Pancreas (tissue), 10 donors: Measurements from ENCODE around the gene DDX5. TPM values are rescaled to one million over a fixed set of nuclear protein-coding genes. Genes with fewer than 3 reads are reported as not detected.
A peak's percentile ranks its signal among the peaks of the same experiment; 100 is the strongest.

Source experiments
- ATAC-seq, 4 donors: fragments of 200-7000 bp; cut with Tn5 transposase; one replicate each; pipeline versions ENCODE4 v1.8.0 to v1.9.1; 2020; ENCODE audit warnings: mild to moderate bottlenecking in 4 of 4, moderate library complexity in 4 of 4
- DNase-seq, 6 donors: peaks; one replicate each; pipeline ENCODE4 v3.0.0-alpha.2; 2020
- FAIRE-seq: peaks from 2 replicates; lab custom pipeline; 2012; peaks lifted over from hg19 to GRCh38; lab: Jason Lieb, UNC
- H3K27ac ChIP-seq, 4 donors: fragments of 200-600 bp; sonication (generic); 1 replicate in 3 of 4; 2 replicates in 1 of 4; pipeline versions ENCODE4 v1.5.0 to v1.8.0; 2020
- H3K27me3 ChIP-seq, 4 donors: fragments of 200-600 bp; one replicate each; pipeline ENCODE4 v1.8.0; 2021
- H3K36me3 ChIP-seq, 3 donors: fragments of 200-600 bp; sonication (generic) in 1 of 3; one replicate each; pipeline versions ENCODE4 v1.5.0 to v1.8.0; 2020 to 2021
- H3K4me1 ChIP-seq, 3 donors: fragments of 200-600 bp; one replicate each; pipeline ENCODE4 v1.8.0; 2021
- H3K4me3 ChIP-seq, 4 donors: fragments of 200-600 bp; sonication (generic) in 2 of 4; one replicate each; pipeline versions ENCODE4 v1.5.0 to v1.8.0; 2020 to 2021
- H3K9me3 ChIP-seq, 4 donors: fragments of 200-600 bp; one replicate each; pipeline ENCODE4 v1.8.0; 2021
- WGBS, 2 donors: extraction: QIAGEN DNeasy Blood & Tissue Kit; methylation state at CpG; one replicate each; pipeline ENCODE4 v1.1.7; 2013; 5-methylcytosine and 5-hydroxymethylcytosine counted together
- intact Hi-C, 3 donors: fragments of 100-400 bp; cut with DNase I; formaldehyde crosslinking; loops; one replicate each; pipeline versions ENCODE4 v1.11.1 to v1.14.2; 2022
- polyA plus RNA-seq, 2 donors: library from polyadenylated mRNA; stranded (reverse); fragments of 200-250 nt; gene quantifications; one replicate each; pipeline ENCODE4 v1.2.3, GENCODE V29; 2013
- total RNA-seq, 6 donors: library from RNA; stranded (reverse); fragmentation: NEBNext Ultra II Directional in 4 of 6; extraction: Animal tissue kit (Norgen Biotek cat#: 25700) in 4 of 6; gene quantifications; one replicate each; pipeline versions ENCODE4 v1.2.1 to v1.2.4, GENCODE V29; 2021 to 2023
- TF ChIP-seq, protein P1 (sequence below), 4 donors: fragments of 200-600 bp; sonication (generic) in 3 of 4; IDR thresholded peaks; one replicate each; pipeline versions ENCODE4 v1.5.0 to v1.8.0; 2021; ENCODE audit warnings: antibody characterized with exemption in 4 of 4
- donor health status: healthy with polysubstance abuse.
- donor health status: DM: no; HTN: no; CAD: no; lungs with moderate emphysema.
- donor health status: DM: no; HTN: no; CAD: no.
- donor health status: control.
- donor health status: control.
- donor health status: Bipolar disorder and iron deficiency.
- donor health status: DM: yes; HTN: yes; CAD: no.
- donor health status: DM: no; HTN: no; CAD: no.
- donor health status: DM: no; HTN: no; CAD: no.
- donor health status: DM: yes; HTN: yes; CAD: no.

The DDX5 gene
- total and polyA plus RNA-seq, 8 donors, result 145 to 398 (median 229) TPM

DNA sequence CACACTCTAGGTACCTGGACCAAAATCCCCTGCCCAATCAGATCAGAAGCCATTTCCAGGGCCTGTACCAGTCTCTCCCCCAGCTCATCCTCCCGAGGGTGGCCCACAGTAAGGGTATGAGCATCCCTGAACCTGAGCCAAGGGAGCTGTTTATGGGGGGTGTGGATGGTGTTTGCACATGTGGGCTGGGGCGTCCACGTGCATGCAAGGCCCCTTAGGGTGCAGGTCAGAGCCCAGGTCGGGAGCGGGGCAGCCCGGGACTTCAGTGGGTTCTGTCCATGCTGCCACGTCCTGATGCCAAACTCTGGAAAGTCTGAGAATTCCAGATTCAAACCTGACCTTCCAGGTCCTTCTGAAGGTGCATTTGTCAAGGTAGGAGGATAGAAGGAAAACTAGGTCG, 47.3 kb downstream of the DDX5 start:
- Histone ChIP-seq H3K4me1 (no peaks in the 10 kb centered on the region), H3K9me3 (no peaks in the 10 kb centered on the region), H3K27me3 (no peaks in the 10 kb centered on the region), H3K27ac (no peak overlapping the region), H3K4me3 (no peak overlapping the region), H3K36me3 (no peaks in the 10 kb centered on the region)
- ATAC-seq, result no peak
- DNase-seq, result no peak
- TF ChIP-seq, protein P1, sequence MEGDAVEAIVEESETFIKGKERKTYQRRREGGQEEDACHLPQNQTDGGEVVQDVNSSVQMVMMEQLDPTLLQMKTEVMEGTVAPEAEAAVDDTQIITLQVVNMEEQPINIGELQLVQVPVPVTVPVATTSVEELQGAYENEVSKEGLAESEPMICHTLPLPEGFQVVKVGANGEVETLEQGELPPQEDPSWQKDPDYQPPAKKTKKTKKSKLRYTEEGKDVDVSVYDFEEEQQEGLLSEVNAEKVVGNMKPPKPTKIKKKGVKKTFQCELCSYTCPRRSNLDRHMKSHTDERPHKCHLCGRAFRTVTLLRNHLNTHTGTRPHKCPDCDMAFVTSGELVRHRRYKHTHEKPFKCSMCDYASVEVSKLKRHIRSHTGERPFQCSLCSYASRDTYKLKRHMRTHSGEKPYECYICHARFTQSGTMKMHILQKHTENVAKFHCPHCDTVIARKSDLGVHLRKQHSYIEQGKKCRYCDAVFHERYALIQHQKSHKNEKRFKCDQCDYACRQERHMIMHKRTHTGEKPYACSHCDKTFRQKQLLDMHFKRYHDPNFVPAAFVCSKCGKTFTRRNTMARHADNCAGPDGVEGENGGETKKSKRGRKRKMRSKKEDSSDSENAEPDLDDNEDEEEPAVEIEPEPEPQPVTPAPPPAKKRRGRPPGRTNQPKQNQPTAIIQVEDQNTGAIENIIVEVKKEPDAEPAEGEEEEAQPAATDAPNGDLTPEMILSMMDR (IDR thresholded peaks at IDR 0.05), result no peak
- intact Hi-C loops, result no loop called here
- 75 to 86% methylated on average over 8 of the region's 8 CpGs for WGBS, 2 donors
- FAIRE-seq, result no peak

DNA sequence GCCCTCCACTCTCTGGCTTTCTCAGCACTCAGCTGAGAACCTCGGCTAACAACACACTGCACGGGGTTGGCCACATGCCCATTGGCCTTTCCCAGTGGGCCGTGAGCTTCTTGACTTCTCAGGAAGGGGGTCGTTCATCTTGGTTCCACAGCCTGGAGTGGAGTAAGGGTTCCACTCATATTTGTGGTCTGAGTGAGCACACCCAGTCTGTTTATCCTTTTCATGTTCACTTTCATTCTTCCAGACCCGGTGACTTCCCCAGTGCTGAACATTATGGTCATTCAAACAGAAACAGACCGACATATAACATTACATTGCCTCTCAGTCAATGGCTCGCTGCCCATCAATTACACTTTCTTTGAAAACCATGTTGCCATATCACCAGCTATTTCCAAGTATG, 48.9 kb downstream of the DDX5 start:
- H3K9me3 ChIP-seq, result no peaks in the 10 kb centered on the region
- no peak overlapping the region for H3K27ac ChIP-seq
- H3K4me1 ChIP-seq, result no peaks in the 10 kb centered on the region
- DNase-seq, result no peak
- ATAC-seq, result no peak
- H3K27me3 ChIP-seq, result no peaks in the 10 kb centered on the region
- no peak for FAIRE-seq
- 71 to 84% methylated on average over 7 of the region's 7 CpGs for WGBS, 2 donors
- H3K36me3 ChIP-seq, result no peaks in the 10 kb centered on the region
- no peak overlapping the region for H3K4me3 ChIP-seq
- TF ChIP-seq, protein P1 (IDR thresholded peaks at IDR 0.05), result no peak
- intact Hi-C loops, result no loop called here

DNA sequence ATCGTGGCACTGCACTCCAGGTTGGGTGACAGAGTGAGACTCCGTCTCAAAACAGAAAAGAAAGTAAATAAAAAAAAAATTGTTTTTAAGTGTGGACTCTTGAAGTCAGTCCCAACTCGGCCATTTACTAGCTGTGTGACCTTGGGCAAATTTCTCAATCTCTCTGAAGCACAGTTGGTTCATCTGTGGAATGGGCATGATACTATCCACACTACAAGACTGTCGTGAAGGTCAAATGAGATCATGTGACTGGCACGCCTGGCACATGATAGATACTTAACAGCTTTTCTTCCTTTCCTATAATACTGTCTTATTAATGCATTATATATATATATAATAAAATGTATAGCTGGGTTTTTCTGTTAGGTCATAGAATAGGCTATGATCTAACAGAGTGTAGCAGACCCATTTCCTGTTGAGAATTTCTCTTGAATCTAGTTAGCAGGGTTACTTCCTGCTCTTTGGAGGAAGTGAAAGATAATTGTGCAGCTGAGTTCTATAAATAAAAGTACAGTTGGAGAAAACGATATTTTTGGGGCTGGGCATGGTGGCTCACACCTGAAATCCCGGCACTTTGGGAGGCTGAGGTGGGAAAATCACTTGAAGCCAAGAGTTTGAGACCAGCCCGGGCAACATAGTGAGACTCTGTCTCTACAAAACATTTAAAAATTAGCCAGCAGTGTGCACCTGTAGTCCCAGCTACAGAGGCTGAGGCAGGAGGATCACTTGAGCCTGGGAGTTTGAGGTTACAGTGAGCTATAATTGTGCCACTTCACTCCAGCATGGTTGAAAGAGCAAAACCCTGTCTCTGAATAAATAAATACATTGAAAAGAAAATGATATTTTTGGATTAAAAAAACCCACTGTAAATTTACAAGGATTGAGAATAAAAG, 49.9 kb downstream of the DDX5 start:
- Histone ChIP-seq H3K27me3 (no peaks in the 10 kb centered on the region), H3K36me3 (no peaks in the 10 kb centered on the region), H3K4me3 (no peak overlapping the region), H3K9me3 (no peaks in the 10 kb centered on the region), H3K27ac (no peak overlapping the region), H3K4me1 (no peaks in the 10 kb centered on the region)
- no peak for FAIRE-seq
- TF ChIP-seq, protein P1 (IDR thresholded peaks at IDR 0.05), result no peak
- WGBS, 2 donors, result 71 to 79% methylated on average over 8 of the region's 8 CpGs
- intact Hi-C loops, result no loop called here
- peak in 2 of 4 donors; percentile 46 to 52 for ATAC-seq
- no peak for DNase-seq

DNA sequence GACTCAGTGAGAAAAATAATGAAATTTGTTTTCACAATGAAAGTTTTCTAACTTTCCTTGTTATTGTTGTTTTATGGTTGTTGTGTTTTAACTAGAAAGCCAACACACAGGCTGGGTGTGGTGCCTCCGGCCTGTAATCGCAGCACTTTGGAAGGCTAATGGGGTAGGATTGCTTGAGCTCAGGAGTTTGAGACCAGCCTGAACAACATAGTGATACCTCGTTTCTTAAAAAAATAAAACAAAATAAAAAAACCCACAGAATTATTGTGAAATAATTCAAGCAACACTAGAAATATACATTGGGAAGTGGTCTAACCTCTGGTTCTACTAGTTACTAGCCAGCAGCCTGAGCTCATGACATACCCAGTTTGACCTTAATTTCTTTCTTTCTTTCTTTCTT, 56.5 kb downstream of the DDX5 start:
- TF ChIP-seq, protein P1 (IDR thresholded peaks at IDR 0.05), result no peak
- peak overlapping the region in 2 of 4 donors; percentile 35 to 57 for H3K27ac ChIP-seq
- H3K9me3 ChIP-seq, result no peaks in the 10 kb centered on the region
- FAIRE-seq (no peak), DNase-seq (no peak), ATAC-seq (peak in 2 of 4 donors; percentile 39 to 53)
- WGBS, 2 donors, result 73 to 81% methylated on average over 3 of the region's 3 CpGs
- H3K4me1 ChIP-seq, result no peaks in the 10 kb centered on the region
- intact Hi-C loops, result no loop called here
- peak overlapping the region in 1 of 4 donors; percentile 10 for H3K4me3 ChIP-seq
- H3K27me3 ChIP-seq, result no peaks in the 10 kb centered on the region
- no peaks in the 10 kb centered on the region for H3K36me3 ChIP-seq
